NCI-H446 treated with DMSO at 0.1 percent for 48 hours (cell line): ENCODE results near the gene OSBPL6.
A peak's percentile ranks its signal among the peaks of the same experiment; 100 is the strongest.
"Not testable (repeated sequence)": the region's sequence is repeated elsewhere in the genome, so short reads cannot be mapped to it uniquely, and the experiment has no call there.

ENCODE experiments used
- DNase-seq: peaks from one replicate; lab custom pipeline; 2025; lab: John Stamatoyannopoulos, UW

Gene OSBPL6

DNA sequence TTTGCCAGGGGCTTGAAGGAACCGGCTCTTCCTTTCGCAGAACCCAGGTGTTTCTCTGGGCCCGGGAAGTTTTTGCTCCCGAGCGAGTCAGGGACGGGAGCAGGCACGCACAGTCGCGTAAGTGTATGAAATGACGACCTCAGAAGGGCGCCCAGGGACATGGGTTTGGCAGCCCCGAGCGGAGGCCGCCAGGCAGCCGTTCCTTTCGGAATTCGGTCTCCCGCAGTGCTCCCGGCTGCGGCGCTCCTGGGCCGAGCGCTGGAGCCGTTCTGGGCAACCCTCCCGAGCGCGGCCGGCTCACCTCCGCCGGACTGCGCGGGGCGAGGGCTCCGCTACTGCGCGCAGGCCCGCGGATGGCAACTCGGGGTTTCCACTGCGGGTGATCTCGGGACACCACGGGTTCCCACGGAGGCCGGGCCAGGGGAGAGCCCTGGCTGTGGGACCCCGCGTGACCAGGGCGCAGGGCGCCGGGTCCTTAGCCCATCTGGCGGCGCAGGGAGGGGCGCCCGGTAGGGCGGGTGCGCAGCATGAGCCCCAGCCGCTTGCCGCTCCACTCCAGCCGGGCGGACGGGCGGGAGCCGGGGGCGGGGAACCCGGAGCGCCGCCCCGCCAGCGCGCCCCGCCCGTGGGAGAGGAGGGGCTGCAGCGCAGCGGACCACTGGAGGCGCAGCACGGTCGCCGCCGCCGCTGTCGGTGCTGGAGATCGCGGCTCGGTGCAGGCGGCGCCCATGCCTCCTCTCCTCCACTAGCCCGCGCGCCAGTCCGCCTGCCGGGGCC, at the start of gene OSBPL6:
Gene OSBPL6 (plus strand): TSS at position 690 of the 777 bp plus-strand sequence. CDS start 111,673 bp downstream, outside the sequence.
- peak; percentile 70 for DNase-seq

GRCh38 chr2:178152033-178152432, 42.3 kb upstream of the OSBPL6 start:
- DNase-seq = peak; percentile 7

GRCh38 chr2:178152542-178152941, 41.8 kb upstream of the OSBPL6 start:
- DNase-seq = no peak

GRCh38 chr2:178152977-178153376, 41.3 kb upstream of the OSBPL6 start:
- no peak for DNase-seq

- DNase-seq = not testable (repeated sequence)
These were observed 40.4 kb upstream of the OSBPL6 start for GRCh38 chr2:178153878-178154277.

- no peak for DNase-seq
These were observed 38.8 kb upstream of the OSBPL6 start for GRCh38 chr2:178155524-178155923.

DNA sequence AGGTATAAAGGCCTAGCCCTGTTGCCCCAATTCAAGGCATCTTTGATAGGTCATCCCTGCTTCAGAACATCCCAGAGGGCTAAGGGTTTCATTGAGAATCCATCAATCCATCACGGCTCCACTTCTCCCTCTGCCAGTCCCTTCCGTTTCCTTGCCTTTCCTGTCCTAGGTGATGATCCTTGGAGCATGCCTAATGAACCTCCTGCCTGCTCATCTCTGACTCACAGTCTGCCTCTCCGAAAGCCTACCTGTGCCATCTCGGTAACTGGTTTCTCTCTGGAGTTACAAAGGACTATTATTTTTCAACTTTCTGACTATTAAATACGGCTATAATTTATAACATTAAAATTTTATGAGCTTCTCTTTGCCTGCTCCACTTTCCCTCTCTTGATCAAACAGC, 36.7 kb upstream of the OSBPL6 start:
- DNase-seq = no peak

GRCh38 chr2:178159966-178160365, 34.3 kb upstream of the OSBPL6 start:
- DNase-seq = no peak

DNA sequence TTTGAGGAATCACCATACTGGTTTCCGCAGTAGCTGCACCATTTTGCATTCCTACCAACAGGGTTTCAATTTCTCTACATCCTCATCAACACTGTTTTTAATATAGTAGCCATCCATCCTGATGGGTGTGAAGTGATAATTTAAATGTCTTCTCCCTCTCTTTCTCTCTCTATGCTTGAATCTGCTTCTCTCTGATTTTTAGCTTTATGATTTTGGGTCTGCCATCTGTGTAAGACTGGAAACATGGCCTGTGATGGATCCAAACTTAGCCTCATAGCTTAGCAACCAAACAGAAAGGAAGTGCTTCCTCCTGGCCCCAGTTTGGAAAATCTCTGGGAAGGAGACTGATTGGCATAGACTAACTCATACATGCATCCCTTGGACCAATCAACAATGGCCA, 33.7 kb upstream of the OSBPL6 start:
- no peak for DNase-seq

- no peak for DNase-seq
These were observed 30.9 kb upstream of the OSBPL6 start for GRCh38 chr2:178163395-178163794.

- DNase-seq = no peak
These were observed 30.4 kb upstream of the OSBPL6 start for GRCh38 chr2:178163911-178164310.

- no peak for DNase-seq
These were observed 20.7 kb upstream of the OSBPL6 start for GRCh38 chr2:178173657-178174056.

DNA sequence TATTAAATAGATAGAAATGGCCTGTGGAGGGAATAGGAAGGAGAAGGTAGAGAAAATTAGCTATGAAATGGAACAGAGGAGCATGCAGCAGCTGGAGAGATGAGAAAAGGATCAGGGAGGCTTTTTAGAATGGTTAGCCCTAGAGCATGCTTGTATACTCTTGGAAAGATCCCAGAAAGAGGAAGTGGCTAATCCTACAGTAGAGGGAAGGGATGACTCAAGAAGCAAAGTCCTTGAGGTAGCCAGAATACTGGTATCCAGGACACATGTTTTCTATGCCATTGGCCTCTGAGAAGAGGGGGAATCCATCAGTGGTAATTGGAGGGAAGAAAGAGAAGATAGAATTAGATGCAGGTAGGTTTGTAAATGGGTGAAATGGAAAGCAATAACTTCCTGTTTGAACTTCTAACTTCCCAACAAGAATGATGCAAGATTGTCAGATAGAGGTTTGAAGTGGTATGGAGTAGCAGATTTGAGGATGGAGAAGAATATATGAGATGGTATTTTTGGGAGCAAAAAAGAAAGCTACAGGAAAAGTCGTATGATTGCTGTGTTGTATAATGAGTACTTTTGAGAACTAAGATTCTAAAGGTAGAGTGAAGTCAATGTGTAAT, 17.1 kb upstream of the OSBPL6 start:
- DNase-seq = no peak

GRCh38 chr2:178180648-178181047, 13.7 kb upstream of the OSBPL6 start:
- DNase-seq = not testable (repeated sequence)

GRCh38 chr2:178187861-178188260, 6.5 kb upstream of the OSBPL6 start:
- DNase-seq = no peak

DNA sequence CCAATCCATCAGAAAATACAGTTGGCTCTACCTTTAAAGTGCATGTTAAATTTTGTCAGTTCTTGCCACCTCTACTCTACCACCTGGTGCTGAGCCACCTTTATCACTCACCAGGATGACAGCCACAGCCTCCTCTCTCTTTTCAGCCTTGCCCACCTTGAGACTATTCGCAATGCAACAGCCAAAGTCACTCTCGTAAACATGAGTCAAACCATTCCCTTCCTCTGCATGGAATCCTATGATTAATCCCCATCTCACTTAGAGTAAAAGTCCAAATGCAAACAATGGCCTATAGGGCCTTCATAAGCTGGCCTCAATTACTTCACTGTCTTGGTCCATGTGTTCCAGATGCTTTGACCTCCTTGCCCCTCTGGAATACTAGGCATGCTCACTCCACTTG, 5.8 kb upstream of the OSBPL6 start:
- DNase-seq = no peak

DNA sequence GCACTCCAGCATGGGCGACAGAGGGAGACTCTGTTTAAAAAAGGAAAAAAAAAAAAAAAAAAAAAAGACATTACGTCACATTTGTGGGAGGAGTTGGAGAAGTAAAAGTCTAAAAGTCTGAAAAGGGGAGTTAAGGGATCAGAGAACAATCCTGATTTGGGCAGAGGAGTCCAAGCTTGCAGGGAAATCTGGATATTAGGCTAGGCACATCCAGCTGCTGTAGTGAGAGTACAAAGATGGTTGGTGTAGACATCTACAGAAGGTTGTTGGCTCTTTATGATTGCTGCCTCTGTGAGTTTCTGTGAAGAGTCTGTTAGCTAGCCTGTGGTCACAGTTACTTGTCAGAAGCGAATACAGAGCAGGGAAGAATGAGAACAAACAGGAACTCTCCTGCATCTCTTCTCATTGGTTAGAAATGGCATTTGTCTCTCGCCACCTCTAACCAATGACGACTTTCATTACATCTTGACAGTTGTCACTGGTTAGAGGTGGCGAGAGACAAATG, 3.3 kb upstream of the OSBPL6 start:
- DNase-seq = no peak

- no peak for DNase-seq
These were observed 2.8 kb upstream of the OSBPL6 start for GRCh38 chr2:178191511-178191910.

- DNase-seq = no peak
These were observed 853 bp upstream of the OSBPL6 start for GRCh38 chr2:178193496-178193822.

- no peak for DNase-seq
These were observed 483 bp downstream of the OSBPL6 start for GRCh38 chr2:178194600-178195389.

DNA sequence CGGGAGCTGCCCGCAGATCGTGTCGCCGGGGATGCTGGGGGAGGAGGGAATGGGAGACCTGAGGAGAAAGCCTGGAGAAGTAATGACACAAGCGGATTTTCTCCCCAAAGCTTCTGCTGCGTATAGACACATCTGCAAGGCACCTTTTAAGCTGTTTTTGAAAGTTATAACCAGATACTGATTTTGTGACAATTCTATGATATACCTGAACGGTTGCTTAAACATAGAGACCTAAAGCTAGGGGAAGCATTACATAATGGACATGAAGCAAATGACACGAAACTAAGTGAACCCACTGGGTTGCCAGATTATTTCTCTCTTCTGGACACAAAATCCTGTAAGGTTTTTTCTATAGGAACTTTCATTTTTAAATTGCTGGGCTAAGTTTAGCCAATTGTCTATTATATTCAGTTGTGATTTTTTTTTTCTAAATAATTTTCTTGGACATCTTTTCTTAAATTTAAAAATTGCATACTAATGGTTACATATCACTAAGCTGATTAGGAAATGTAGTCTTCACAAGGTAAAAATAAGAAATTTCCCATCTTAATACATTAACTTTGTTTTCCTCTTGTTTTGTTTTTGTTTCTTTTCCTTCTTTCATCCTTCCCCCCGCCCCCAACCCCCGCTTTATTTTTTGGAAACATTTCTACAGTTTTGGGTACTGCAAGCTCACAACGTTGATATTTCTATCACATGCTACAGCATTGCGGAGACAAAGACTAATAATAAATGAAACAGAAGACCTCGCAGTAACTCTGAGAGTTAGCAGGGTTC, 1.3 kb downstream of the OSBPL6 start:
- DNase-seq = no peak

DNA sequence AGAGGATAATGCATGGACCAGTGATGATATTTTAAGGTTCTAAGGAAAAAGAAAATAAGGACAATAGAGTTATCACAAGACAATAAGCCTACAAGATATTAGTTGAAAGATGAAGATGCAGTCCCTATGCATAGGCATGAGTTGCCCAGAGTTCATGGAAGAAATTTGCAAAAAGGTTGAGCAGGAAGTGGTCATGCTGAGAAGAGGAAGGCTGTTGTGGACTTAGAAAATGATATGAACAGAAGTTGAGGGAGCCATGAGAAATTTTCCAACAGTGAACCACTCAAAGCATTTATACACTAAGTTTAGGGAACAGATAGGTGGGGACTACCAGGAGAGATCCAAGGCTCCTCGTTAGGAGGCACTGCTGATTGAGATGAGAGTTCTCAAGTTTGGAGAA, 3.5 kb downstream of the OSBPL6 start:
- no peak for DNase-seq
